Measurements from ENCODE around the gene ABCB9.
"Not testable (repeated sequence)": the region's sequence is repeated elsewhere in the genome, so short reads cannot be mapped to it uniquely, and the experiment has no call there.

Gene ABCB9

DNA sequence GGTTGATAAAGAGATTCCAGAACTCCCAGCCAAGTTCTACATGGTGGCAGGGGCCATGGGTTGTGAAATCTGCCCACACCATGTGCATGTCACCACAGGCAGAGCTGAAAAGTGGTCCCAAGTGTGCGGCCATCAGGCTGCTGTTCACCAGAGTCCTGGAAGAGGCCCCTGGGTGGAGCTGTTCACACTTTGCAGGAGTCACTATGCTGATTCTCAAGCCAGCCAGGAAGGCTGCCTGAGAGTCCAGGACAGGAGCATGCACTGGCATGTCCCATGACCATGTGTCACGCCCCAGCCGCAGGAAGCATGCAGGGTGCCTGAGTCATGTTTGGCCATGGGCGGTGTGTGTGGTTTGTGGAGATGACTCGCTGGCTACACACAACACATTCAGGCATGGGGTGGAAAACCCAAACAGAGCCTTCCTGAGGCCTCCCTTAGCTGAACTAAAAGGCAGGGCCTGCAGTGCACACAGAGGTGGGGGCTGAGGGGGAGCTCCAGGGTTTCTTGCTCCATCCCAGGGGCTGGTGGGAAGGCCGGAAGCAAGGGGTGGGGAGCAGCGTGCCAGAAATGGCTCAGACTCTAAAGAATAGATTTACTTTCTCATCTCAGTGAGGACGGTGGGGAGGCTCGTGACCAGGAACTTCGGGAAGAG is 19.4 kb downstream of the ABCB9 start:
- TF ChIP-seq, protein P1, sequence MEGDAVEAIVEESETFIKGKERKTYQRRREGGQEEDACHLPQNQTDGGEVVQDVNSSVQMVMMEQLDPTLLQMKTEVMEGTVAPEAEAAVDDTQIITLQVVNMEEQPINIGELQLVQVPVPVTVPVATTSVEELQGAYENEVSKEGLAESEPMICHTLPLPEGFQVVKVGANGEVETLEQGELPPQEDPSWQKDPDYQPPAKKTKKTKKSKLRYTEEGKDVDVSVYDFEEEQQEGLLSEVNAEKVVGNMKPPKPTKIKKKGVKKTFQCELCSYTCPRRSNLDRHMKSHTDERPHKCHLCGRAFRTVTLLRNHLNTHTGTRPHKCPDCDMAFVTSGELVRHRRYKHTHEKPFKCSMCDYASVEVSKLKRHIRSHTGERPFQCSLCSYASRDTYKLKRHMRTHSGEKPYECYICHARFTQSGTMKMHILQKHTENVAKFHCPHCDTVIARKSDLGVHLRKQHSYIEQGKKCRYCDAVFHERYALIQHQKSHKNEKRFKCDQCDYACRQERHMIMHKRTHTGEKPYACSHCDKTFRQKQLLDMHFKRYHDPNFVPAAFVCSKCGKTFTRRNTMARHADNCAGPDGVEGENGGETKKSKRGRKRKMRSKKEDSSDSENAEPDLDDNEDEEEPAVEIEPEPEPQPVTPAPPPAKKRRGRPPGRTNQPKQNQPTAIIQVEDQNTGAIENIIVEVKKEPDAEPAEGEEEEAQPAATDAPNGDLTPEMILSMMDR (conservative IDR thresholded peaks at IDR 0.05; ENCODE audit: low read depth, low read length), result peak; percentile 63

DNA sequence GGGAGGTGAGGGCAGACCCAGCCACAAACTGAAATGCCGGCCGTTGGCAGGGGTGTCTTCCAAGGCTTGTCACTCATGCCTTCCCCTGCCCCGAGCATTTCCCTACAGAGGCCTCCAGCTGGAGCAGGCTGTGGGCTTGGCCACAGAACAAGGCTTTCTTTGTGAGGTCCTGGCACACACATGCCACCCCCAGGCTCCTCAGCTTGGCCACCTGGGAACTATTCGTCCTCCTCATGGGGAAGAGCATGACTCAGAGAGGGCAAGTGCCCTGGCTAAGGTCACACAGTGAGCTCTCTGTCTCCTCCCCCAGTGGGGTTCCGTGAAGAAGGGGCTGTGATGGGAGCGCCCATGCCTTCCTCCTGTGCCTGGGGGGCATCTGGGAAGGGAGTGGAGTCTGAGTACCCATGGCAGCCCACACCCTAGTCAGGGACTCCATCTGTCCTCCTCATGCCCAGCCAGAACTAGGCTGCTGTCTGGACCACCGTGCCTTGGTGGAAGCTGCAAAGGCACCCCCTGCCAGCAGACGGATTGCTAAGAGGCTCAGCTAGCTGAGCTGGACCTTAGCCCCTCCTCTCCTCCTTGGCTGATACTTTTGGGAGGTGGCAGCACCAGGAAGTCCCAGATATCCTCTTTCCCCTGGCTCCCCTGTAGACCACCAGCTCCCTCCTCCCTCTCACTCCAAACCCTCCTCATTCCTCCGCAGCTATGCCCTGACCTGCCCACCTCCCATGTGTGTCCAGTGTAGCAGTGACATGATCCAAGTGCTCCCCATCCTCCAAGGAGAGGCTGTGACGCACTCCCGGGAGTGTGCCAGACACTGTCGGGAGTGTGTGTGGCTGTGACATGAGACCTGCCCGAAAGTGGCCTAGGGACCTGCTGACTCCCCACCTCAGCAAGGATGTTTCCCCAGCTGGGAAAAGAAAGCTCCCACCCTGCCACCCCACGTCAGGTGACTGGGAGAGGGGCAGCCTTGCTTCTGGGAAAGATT is 21.4 kb downstream of the ABCB9 start:
- TF ChIP-seq, protein P1 (conservative IDR thresholded peaks at IDR 0.05; ENCODE audit: low read depth, low read length), result no peak
- H3K4me3 ChIP-seq (ENCODE audit: low read depth, low read length), result no peak overlapping the region
- peak; percentile 8 for DNase-seq (ENCODE audit: low read depth)

More for the DNA sequence above, 19.4 kb downstream of the ABCB9 start:
- no peak overlapping the region for H3K4me3 ChIP-seq (ENCODE audit: low read depth, low read length)
- peak; percentile 99 for DNase-seq (ENCODE audit: low read depth)

DNA sequence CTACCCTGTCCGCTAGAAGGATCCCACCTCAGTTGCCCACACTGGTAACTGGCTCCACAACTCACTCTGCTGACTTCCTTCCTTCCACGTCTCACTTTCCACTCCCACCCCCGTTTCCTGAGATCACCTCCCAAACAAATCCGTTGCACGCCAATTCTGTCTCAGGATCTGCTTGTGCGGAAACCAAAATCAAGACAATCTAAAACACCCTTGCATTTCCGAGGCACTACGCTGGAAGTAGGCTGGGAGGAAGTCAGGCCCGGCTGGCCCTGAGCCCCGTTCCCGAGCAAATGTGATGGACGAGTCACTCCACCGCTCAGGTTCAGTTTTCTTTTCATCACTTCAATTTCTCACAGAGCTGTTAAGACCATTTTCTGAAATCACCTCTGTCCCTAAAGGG is 23.1 kb downstream of the ABCB9 start:
- no peak overlapping the region for H3K4me3 ChIP-seq (ENCODE audit: low read depth, low read length)
- no peak for DNase-seq (ENCODE audit: low read depth)
- TF ChIP-seq, protein P1 (conservative IDR thresholded peaks at IDR 0.05; ENCODE audit: low read depth, low read length), result no peak

DNA sequence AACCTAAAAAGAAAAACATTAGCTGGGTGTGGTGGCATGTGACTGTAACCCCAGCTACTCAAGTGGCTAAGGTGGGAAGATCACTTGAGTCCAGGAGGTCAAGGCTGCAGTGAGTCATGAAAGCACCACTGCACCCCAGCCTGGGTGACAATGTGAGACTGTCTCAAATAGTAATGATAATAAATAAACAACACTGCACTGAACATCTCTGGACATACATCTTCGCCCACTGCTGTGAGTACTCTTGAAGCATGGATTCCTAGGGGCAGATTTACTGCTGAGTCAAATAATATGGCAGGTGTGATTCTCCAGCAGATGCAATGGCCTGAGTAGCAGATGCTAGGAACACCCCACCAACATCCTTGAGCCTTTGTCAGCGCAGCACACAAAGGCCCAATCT is 23.6 kb downstream of the ABCB9 start:
- H3K4me3 ChIP-seq (ENCODE audit: low read depth, low read length), result no peak overlapping the region
- TF ChIP-seq, protein P1 (conservative IDR thresholded peaks at IDR 0.05; ENCODE audit: low read depth, low read length), result no peak
- peak; percentile 15 for DNase-seq (ENCODE audit: low read depth)

DNA sequence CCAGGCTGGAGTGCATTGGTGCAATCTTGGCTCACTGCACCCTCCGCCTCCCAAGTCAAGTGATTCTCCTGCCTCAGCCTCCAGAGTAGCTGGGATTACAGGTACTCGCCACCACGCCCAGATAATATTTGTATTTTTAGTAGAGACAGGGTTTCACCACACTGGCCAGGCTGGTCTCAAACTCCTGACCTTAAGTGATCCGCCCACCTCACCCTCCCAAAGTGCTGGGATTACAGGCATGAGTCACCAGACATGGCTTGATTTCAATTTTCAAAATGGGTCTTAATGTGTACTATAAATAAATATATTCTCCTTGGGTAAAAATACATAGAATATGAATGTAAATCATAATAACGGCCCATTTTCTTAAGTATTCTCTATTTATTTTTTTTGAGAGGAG is 24.9 kb downstream of the ABCB9 start:
- DNase-seq (ENCODE audit: low read depth), result peak; percentile 23
- H3K4me3 ChIP-seq (ENCODE audit: low read depth, low read length), result not testable (repeated sequence)

DNA sequence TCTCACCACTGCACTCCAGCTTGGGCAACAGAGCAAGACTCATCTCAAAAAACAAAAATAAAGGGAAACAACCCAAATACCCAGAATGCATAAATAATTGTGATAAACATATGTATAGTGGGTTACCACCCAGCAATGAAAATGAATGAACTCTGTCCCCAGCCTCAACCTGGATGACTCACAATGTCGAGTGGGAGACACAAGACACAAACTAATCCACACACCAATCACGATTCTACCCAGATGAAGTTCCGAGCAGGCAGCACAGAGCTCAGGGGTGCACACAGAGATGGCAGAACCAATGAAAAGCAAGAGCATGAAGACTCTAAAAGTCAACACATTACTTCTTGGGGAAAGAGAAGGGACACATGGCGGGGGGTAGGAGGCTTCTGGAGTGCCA is 27.1 kb downstream of the ABCB9 start:
- DNase-seq (ENCODE audit: low read depth), result no peak
- no peak overlapping the region for H3K4me3 ChIP-seq (ENCODE audit: low read depth, low read length)
- TF ChIP-seq, protein P1 (conservative IDR thresholded peaks at IDR 0.05; ENCODE audit: low read depth, low read length), result no peak

DNA sequence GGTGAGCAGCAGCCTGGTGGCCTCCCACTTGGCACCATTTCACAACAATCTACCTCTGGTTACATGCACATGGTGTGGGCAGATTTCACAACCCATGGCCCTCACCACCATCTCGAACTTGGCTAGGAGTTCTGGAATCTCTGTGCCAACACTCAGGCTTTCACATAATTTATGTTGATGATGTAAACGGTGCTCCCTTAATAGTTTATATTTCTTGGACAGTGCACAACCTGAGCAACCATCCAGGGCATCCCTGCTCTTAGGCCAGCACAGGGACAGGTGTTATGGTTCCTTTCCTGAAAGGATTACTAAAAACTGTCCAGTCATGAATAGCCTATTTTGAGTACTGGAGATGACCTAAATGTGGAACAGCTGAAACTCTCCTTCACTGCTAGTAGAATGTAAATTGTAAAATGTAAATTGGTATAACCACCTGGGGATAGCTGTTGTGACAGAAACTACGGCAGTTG is 28.6 kb downstream of the ABCB9 start:
- no peak overlapping the region for H3K4me3 ChIP-seq (ENCODE audit: low read depth, low read length)
- TF ChIP-seq, protein P1 (conservative IDR thresholded peaks at IDR 0.05; ENCODE audit: low read depth, low read length), result no peak
- no peak for DNase-seq (ENCODE audit: low read depth)
